Stomach (tissue), 4 donors: ENCODE measurements around the gene EFNA4.

Experiments used
- CTCF ChIP-seq, 7 experiments: fragments of 450-650 bp in 4 of 7; fragments of 200-600 bp in 3 of 7; sonication (generic) in 3 of 7; IDR thresholded peaks; one replicate each; pipeline ENCODE4 v1.5.1; 2016 to 2019; ENCODE audit warnings: antibody characterized with exemption in 7 of 7, control low read depth in 2 of 7, mild to moderate bottlenecking in 1 of 7
- EP300 ChIP-seq: sonication (generic); formaldehyde crosslinking; IDR thresholded peaks from one replicate; pipeline ENCODE4 v1.6.1; 2017; ENCODE audit warnings: antibody characterized with exemption
- POLR2A ChIP-seq, 4 donors: fragments of 450-650 bp; IDR thresholded peaks; one replicate each; pipeline ENCODE4 v1.6.1; 2016; ENCODE audit warnings: antibody characterized with exemption in 4 of 4, control low read depth in 2 of 4, mild to moderate bottlenecking in 1 of 4, moderate library complexity in 1 of 4
- POLR2AphosphoS5 ChIP-seq, 3 donors: sonication (generic); formaldehyde crosslinking; IDR thresholded peaks; one replicate each; pipeline ENCODE4 v1.6.1; 2016; ENCODE audit warnings: antibody characterized with exemption in 3 of 3

- TF ChIP-seq POLR2A (IDR thresholded peaks at IDR 0.05) (no peak), CTCF (IDR thresholded peaks at IDR 0.05) (no peak), POLR2AphosphoS5 (IDR thresholded peaks at IDR 0.05) (no peak), EP300 (no peak)
Measured at GRCh38 chr1:155044365-155044764, 19.2 kb upstream of the EFNA4 start.
